ENCODE measurements around the gene MMD.
"Not testable (repeated sequence)": the region's sequence is repeated elsewhere in the genome, so short reads cannot be mapped to it uniquely, and the experiment has no call there.

MMD gene

DNA sequence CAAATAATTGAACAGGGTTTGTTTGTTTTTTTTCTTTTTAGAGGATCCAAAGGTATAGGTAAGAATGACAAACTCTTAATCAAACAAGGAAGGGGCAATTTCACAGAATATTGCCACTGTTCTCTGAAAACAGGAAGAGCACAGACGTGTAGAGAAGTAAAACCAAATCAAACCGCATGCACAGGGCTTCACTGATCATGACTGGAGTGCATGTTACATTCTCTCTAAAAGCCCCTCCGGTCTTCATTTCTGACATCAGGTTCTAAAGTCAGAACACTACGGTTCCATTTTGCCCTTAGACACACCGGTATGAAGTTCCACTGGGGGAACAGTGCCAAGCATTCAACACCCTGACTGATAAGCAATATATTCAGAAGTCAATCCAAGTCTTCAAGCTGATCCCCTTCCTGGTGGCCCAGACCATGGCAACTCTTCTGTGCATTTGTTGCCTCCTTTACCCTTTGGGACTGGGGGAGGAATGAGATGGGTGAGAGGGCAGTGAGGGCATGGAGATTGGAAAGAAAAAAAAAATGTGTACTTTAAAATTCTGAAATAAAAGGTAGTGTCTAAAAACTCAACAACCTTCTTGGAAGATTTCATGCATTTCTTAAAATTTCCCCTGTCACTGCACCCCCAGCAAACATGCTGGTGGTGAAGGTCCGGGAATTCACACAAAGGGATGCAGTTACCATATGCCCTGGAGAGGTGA is 1.4 kb downstream of the MMD start:
- no peak for DNase-seq (ENCODE audit: low spot score)

DNA sequence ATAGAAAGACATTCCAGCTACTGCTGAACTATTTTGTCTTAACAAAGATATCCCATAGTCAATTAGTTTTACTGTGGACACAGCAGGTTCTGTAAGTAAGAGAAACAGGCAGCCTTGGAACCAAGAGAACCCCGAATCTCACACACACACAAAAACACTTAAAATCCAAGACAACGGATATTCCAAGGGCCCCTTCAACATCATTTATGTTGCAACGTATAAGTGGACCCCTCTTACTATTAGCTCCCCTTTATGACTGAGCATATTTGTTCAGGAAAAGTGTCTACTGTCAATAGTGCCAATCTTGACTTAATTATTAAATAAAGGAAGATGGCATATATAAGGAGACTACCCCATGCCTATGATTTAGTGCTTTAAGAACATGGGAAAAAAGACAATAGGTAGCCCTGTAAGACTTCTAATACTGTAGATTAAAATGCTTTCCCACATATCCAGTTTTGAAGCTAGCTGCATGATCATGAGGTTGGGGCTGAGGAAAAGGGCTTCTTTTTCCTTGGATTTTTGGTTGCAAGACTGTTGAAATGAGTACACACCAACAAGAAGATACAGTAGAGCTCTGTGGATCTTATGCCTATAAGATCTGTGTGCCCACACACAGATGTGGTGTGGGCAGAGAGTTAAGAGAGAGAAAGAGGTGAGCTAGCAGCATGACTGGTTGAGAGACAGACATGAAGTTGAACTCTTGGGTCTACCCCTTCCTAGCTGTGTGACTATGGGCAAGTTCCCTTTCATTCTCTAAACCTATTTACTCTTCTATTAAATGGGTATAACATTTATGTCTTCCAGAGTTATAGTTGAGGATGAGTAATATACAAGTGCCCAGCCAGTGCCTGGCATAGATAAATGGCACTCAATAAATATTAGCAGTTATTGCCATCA is 3.0 kb downstream of the MMD start:
- no peak for DNase-seq (ENCODE audit: low spot score)

DNA sequence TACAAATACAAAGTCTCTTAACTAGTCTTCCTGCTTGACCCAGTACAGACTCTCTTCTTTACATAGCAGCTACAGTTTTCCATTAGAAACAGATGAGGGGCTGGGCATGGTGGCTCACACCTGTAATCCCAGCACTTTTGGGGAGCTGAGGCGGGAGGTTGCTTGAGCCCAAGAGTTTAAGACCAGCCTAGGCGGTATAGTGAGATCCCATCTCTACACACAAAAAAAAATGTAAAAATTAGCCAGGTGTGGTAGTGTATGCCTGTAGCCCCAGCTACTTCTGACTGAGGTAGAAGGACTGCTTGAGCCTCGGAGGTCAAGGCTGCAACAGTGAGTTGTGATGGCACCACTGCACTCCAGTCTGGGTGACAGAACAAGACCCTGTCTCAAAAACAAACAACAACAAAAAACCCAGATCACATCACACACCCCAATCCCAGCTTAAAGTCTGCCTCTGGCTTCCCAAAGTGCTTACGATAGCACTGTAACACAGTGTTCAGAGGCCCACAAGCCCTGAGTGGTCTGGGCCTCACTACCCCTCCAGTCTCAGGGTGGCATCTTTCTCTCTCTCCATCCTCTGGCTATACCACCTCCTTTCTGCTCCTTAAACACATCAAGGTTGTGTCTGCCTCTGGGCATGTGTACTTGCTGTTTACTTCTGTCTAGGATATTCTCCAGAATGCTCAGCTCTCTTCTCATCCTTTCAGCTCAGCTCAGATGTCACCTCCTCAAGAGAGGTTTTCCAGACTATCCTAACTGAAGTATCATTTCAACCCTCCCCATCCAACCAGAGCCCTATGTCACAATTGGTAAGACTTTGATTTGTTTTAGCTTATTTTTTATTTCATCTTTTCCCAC is 4.0 kb downstream of the MMD start:
- DNase-seq (ENCODE audit: low spot score) = no peak

DNA sequence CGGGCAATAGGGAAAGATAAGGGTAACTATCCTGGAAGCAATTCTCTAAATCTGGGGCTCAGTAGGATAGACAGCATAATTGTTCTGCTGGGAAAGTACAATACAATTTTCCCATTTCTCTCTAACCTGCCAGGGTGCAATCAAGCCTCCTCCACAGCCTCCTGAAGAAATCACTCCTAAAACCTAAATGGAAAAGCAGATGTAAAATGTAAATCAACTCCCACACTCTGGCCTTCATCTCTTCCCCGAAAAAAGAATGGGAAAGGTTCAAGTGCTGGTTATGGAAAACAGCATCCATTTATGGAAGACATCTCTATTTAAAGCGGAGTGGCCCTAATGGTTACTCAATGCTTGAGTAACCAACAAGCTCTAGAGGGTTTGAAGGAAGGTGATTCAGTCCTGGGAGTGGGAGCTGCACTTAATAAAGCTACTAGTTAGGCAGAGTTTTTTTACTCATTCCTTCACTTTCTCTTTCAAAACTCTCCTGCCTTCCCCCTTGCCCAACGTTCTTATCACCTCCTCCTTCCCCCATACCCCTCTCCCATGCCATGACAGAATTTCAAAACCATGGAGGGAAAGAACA is 5.1 kb downstream of the MMD start:
- DNase-seq (ENCODE audit: low spot score) = no peak

DNA sequence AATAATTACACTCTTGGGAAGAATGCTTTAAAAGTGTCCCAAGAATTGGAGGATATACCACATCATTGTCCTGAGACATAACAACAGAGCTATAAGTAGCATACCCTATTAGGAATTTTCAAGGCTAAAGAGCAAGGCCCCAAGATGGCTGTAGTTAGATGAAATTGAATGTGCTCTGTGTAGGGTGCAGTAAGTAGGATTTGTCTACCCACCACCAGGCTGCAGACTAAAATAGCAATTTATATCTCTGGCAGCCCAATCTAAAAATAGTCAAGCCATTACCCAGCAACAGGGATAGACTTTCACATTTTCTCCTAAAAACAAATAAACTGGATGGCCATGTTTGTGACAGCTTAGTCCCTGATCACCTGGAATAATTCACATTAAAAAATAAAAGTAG is 5.6 kb downstream of the MMD start:
- no peak for DNase-seq (ENCODE audit: low spot score)

DNA sequence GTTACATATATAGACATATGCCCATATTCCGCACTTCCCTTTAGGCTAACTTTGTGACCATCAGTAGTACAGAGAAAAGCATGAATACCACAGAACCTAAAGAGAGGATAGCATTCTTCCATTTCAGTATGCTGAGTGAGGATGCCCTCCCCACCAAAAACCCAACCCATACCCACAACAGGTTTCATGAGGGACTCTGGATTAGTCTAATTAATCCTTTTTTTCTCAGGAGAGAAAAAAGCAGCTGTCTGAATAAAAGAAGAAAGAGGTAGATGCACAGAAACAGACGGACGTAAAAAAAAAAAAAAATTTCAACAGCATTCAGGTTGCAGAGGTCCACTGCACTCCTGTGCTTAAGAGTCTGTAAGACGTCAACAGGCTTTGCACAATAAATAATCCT is 6.7 kb downstream of the MMD start:
- DNase-seq (ENCODE audit: low spot score) = no peak

DNA sequence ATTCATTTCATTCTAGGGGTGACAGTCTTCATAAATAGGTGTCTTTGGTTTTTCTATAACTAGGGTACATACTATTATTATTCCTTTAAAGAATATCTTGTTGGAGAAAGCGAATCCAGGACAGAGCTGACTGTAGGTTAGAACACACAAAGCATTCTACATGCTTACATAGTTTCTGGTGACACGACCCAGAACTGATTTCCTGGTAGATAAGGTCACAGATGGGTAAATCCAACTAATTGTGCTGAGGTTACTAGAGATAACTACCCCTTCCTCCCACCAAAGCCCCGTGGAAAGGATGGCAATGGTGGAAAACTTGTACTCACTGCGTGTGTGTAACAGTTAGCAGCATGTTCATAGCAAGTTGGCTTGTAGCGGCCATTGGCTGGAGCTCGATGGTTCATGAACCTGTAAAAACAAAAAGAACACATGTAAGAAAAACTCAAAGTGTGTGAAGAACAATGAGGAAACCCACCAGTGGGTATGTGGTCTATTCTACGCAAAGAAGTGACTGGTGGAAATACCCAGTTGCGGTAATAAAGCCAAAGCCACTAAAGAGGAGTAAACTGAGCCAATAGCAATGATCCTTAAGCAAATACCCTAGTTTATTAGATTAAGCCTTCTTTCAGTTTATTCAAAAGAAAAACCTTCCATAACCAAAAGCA is 7.7 kb downstream of the MMD start:
- DNase-seq (ENCODE audit: low spot score) = no peak

DNA sequence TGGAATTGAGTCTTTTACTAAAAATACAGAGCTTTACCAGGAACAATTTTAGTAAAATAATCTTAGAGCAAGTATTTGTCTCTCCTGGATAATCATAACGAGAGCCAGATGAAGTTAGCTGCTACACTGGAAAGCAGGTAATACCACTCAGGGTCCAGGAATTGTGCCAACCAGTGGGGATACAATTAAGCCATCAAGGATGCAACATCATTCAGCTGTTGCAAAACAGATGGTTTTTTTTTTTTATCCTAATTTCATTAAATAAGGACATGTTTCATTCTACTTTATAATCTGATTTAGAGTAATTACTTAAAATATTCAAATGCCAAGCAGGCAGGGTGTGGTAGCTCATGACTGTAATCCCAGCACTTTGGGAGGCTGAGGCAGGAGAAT is 10.2 kb downstream of the MMD start:
- no peak for DNase-seq (ENCODE audit: low spot score)

DNA sequence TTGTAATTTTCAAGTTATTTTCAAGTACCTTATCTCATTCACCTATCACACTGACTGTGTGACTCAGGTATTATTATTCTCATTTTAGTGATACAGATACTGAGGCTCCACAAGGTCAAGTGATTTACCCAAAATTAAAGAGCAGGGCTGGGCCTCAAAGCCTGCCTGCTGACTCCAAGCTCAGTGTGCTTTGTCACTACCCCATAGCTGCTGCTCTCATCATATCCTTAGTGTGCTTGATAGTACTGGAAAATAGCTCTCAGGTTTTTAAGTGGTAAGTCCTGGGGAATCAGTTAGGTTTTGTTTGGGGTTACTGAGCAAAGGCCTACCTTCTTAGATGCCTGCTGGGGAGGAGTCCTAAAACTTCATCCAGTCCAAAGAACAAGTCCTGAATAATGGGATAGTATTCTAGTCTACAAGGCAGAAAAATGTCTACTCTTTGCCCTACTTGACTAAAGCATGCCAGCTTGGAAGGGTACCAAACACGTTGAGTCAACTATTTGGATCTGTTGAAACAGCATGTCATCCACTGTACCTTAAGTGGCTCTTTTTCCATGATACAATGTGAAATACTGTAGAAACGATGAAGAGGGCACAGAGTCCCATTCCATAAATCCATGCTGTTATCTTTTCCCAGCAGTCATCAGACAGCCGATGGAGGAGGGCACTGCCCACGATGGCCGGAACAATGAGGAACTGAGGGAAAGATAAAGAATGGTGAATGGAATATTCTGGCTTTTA is 10.7 kb downstream of the MMD start:
- DNase-seq (ENCODE audit: low spot score) = no peak

DNA sequence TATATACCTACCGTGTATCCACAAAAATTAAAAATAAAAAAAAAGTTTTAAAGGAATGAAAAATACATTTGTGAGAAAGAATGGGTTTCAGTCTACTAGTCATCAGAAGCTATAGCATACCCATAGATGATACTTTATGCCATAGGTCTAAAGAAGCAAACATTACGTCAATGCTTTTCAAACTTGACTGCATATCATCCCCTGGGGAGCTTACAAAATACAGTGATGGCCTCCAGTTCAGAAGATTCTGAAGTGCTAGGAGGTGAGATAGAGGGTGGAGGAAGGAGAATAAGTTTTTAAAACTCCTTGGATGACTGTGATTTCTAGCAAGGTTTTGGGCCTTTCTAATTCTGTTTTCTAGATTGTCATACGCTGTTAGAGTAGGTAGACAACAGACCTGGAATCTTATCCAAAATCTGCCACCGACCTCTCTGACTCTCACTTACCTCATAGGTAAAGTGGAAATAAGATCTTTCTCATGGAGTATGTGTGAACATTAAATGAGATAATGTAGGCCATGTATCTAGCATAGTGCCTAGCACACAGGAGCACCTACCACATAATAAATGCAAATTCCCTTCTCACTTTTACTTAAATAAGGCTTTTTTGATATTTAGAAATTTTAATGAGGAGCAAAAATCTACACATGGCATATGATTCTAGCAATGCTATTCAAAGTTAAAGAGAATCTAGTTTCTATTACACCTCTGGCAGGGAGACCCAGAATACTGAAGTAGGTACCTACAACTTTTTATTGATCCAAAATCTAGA is 12.4 kb downstream of the MMD start:
- no peak for DNase-seq (ENCODE audit: low spot score)

DNA sequence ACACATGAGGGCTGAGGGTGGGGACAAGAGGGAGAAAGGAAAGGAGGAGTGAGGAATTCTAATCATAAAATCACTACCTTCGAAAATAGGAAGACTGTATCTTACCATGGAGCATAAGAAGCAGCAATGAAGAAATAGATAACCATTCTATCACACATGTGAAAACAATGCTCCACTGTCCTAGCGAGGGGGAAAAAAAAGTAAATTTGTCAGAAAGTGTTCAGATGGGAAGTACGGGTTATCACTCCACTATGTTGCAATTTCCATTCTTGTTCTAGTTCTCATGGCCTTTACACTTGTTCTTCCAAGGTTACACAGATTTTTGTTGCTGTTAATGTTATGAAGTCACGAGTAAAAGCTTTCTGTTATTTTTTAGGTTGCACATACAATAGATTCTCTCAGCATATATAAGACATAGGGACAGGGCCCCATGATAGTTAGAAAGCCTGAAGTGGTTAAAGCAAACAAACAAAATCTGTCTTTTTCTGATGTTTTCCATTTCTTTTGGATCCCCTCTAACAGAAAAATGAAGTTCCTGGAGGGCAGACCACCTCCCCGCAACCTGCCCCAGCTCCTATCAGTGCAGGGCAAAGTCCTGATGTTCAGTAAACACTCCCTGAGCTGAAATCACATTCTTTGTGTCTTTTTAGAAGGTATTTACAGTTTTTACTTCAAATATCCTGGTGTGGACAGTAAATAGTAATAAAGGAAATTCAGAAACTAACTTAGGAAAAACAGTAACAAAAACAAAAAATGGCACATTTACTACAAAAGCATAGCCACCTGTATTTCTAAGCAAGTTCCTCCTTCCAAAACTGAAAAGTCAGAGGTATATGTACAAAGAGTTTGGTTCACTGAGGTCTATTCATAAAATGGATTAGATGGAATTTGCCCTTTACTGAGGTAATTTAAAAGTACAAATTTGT is 13.7 kb downstream of the MMD start:
- DNase-seq (ENCODE audit: low spot score) = no peak

DNA sequence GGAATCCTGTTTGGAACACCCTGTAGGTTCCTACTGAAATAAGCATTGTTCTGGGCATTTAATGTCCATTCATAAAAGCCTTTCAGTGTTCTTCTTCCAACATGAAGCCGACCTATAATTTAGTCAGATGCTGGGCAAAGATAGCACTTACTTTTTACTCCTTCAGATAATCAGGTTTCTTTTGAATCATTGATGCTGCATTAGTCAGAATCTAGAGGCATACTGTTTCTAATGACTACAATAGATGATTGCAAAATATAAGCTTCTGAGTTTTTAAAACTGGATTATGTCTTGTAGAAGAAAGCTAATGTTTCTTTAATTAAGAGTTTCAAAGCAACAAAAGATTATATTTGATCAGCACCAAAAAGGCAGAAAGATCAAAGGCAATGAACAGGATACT is 16.0 kb downstream of the MMD start:
- no peak for DNase-seq (ENCODE audit: low spot score)

DNA sequence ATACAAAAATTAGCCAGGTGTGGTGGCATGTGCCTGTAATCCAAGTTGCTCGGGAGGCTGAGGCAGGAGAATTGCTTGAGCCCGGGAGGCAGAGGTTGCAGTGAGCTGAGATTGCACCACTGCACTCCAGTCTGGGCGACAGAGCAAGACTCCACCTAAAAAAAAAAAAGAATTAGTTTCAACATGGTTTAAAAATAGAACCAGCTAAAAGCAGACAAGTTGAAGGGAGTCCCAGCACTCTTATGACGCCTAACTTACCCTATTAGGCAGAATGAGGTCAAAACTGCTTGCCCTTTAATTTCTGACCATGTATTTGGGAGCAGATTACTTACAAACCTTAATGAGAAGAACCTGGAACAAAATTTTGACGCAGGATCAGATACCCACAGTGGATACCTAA is 17.4 kb downstream of the MMD start:
- DNase-seq (ENCODE audit: low spot score) = not testable (repeated sequence)

DNA sequence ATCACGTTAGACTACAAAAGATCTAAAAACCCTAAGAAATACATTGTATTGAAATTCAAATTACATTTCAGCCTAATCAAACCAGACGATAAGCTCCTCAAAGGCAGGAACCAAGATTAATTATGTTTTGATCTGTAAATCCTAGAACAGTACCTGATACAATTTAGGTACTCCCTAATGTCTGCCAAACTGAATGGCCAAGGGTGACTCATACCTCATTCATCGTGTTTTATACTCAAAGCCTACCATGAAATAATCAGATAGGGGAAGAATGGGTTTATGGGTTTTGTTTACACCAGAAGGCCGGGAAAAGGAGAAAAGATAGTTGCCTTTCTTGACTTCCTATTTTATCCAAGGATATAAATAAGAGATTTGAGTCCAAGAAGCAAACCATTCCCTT is 19.3 kb downstream of the MMD start:
- DNase-seq (ENCODE audit: low spot score) = no peak

DNA sequence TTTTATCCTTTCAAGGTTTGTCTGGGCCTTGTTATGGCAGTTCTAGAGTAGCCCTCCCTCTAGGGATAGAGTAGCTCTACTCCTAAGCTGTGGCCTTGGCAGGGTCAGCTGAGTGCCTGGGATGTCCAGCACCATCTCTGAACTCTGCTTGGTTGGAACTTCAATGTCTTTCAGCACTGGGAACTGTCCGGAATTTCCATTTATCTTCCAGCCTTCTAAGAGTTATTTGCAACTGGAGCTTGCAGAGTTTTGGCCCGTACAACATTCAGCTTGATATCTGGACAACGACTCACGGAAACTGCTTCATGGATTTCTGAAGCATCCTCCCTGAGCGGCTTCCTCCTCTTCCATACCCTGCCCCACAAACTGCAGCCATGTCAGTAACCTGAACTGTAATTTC is 22.9 kb downstream of the MMD start:
- no peak for DNase-seq (ENCODE audit: low spot score)

DNA sequence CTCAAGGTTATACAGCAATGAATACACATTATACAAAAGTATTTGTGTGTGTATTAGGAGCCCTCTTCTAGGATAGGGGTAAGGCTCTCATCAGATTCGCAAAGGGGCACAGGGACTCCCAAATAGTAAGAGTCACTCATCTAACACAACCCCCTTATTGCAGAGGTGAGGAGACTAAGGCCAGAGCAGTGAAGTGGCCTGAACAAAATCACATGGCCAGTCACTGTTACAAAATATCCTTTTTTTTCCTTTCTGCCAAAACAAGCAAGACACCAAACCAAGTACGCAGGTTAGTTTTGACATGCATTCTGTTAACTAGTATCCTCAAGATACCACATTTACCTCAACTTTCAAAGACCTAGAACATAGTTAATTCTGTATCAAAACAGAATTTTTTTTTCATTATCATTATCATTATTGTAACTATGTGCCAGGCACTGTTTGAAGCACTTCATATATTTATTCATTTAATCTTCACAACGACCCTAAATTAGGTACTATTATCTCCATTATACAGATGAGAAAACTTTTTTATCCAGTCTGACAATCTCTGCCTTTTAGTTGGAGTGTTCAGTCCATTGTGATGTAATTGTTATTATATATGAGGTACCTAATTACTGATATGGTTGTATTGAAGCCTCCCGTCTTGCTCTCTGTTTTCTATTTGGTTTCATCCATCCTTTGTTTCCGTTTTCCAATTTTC is 25.7 kb downstream of the MMD start:
- no peak for DNase-seq (ENCODE audit: low spot score)

DNA sequence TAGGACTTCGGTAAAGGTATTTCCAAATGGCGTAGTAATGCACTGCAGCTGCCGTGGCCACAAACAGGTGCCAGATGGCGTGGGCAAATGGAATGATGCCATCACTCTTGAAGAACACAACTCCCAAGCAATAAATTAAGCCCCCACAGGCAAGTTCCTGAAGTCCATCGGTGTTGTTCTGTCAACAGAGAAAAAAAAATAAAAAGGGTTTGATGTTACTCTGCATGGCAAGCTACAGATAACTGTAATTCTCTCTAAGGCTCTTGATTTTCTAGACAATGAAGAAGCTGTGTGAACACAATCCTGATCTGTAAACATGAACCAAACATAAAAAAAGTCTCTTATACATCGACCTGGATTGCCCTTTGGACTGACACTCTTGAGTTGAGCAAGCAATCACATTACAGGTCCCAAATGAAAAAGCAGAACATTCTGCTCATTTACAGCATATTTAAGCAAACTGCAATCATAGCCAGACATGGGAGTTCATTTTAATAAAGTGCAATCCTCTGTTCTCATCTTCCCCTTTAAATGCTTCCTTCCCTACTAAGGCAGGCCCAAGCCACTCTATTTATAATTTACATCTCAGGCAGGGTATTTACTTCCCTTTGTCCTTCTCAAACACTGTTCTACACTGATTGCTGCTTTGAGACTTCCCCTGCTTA is 27.1 kb downstream of the MMD start:
- peak; percentile 42 for DNase-seq (ENCODE audit: low spot score)

Data from SW480 (cell line).